NCI-H345 (cell line): ENCODE data around the gene TMEM135.
"Not testable (repeated sequence)": the region's sequence is repeated elsewhere in the genome, so short reads cannot be mapped to it uniquely, and the experiment has no call there.

Experiments used
- DNase-seq: peaks from one replicate; lab custom pipeline; 2025; lab: John Stamatoyannopoulos, UW

The TMEM135 gene

GRCh38 chr11:87143641-87144040 lies 105.9 kb downstream of the TMEM135 start:
- DNase-seq, result no peak

- peak; percentile 55 for DNase-seq
Measured at GRCh38 chr11:87144252-87144651, 106.5 kb downstream of the TMEM135 start.

GRCh38 chr11:87148749-87149148 lies 111.0 kb downstream of the TMEM135 start:
- no peak for DNase-seq

GRCh38 chr11:87149782-87150181 lies 112.0 kb downstream of the TMEM135 start:
- not testable (repeated sequence) for DNase-seq

- DNase-seq, result no peak
Measured at GRCh38 chr11:87150936-87151335, 113.2 kb downstream of the TMEM135 start.

GRCh38 chr11:87154246-87154645 lies 116.5 kb downstream of the TMEM135 start:
- DNase-seq, result no peak

- DNase-seq, result no peak
Measured at GRCh38 chr11:87156970-87157369, 119.2 kb downstream of the TMEM135 start.

GRCh38 chr11:87169076-87169475 lies 131.3 kb downstream of the TMEM135 start:
- DNase-seq, result not testable (repeated sequence)

- DNase-seq, result peak; percentile 12
Measured at GRCh38 chr11:87173185-87174039, 135.7 kb downstream of the TMEM135 start.

GRCh38 chr11:87174870-87175269 lies 137.1 kb downstream of the TMEM135 start:
- no peak for DNase-seq

GRCh38 chr11:87176044-87176443 lies 138.3 kb downstream of the TMEM135 start:
- DNase-seq, result no peak

- no peak for DNase-seq
Measured at GRCh38 chr11:87179621-87180020, 141.9 kb downstream of the TMEM135 start.

GRCh38 chr11:87180742-87181141 lies 143.0 kb downstream of the TMEM135 start:
- DNase-seq, result no peak

- DNase-seq, result no peak
Measured at GRCh38 chr11:87181143-87181542, 143.4 kb downstream of the TMEM135 start.

- no peak for DNase-seq
Measured at GRCh38 chr11:87185228-87185627, 147.5 kb downstream of the TMEM135 start.

- no peak for DNase-seq
Measured at GRCh38 chr11:87187076-87187475, 149.3 kb downstream of the TMEM135 start.

- no peak for DNase-seq
Measured at GRCh38 chr11:87187930-87188329, 150.2 kb downstream of the TMEM135 start.

- DNase-seq, result not testable (repeated sequence)
Measured at GRCh38 chr11:87188396-87188795, 150.7 kb downstream of the TMEM135 start.

- DNase-seq, result not testable (repeated sequence)
Measured at GRCh38 chr11:87188921-87189320, 151.2 kb downstream of the TMEM135 start.

GRCh38 chr11:87190071-87190470 lies 152.3 kb downstream of the TMEM135 start:
- no peak for DNase-seq

- no peak for DNase-seq
Measured at GRCh38 chr11:87193756-87194470, 156.2 kb downstream of the TMEM135 start.

- no peak for DNase-seq
Measured at GRCh38 chr11:87194985-87195820, 157.5 kb downstream of the TMEM135 start.
